Activated T-helper 17 cell treated with anti-CD3 and anti-CD28 coated beads, Interleukin-2, amount 50 U/mL, for 72 hours (primary cell): Measurements from ENCODE around the gene PLCD4. TPM values are rescaled to one million over a fixed set of nuclear protein-coding genes. Genes with fewer than 3 reads are reported as not detected.

Experiments
- ATAC-seq: fragments of 150-1000 bp; cut with Tn5 transposase; replicated peaks from 2 replicates; pipeline ENCODE4 v1.10.0; 2021; ENCODE audit warnings: mild to moderate bottlenecking, moderate library complexity
- H3K27ac Mint-ChIP-seq: one replicate; pipeline ENCODE4 v1.8.0; 2022; ENCODE audit warnings: mixed read lengths
- H3K27me3 Mint-ChIP-seq: one replicate; pipeline ENCODE4 v1.8.0; 2022; ENCODE audit warnings: mixed read lengths
- H3K36me3 Mint-ChIP-seq: one replicate; pipeline ENCODE4 v1.8.0; 2022; ENCODE audit warnings: low read depth, mild to moderate bottlenecking, mixed read lengths
- H3K4me1 Mint-ChIP-seq: one replicate; pipeline ENCODE4 v1.8.0; 2022; ENCODE audit warnings: mixed read lengths
- H3K4me3 Mint-ChIP-seq: one replicate; pipeline ENCODE4 v1.8.0; 2022; ENCODE audit warnings: mild to moderate bottlenecking, mixed read lengths
- H3K9me3 Mint-ChIP-seq: one replicate; pipeline ENCODE4 v1.8.0; 2022; ENCODE audit warnings: mixed read lengths
- total RNA-seq, 2 donors: library from RNA; stranded (reverse); gene quantifications; one replicate each; pipeline ENCODE4 v1.2.3, GENCODE V29; 2022

Gene PLCD4
- total RNA-seq, 2 donors from 2014 or later, result 0.37 to 0.52 TPM

- Mint-ChIP-seq H3K4me3 (no peak overlapping the region), H3K36me3 (peaks cover 92% of the 10 kb centered on the region)
These were observed 25.6 kb upstream of the PLCD4 start for GRCh38 chr2:218582076-218582475.

GRCh38 chr2:218583983-218584850, 23.5 kb upstream of the PLCD4 start:
- no peak for ATAC-seq
- no peaks in the 10 kb centered on the region for H3K27me3 Mint-ChIP-seq
- H3K36me3 Mint-ChIP-seq, result peaks cover 94% of the 10 kb centered on the region
- no peak overlapping the region for H3K4me3 Mint-ChIP-seq
- no peaks in the 10 kb centered on the region for H3K4me1 Mint-ChIP-seq
- H3K27ac Mint-ChIP-seq, result no peak overlapping the region
- H3K9me3 Mint-ChIP-seq, result no peaks in the 10 kb centered on the region

More at GRCh38 chr2:218582076-218582475, 25.6 kb upstream of the PLCD4 start:
- Mint-ChIP-seq H3K9me3 (no peaks in the 10 kb centered on the region), H3K27ac (peak overlapping the region; percentile 56), H3K27me3 (no peaks in the 10 kb centered on the region), H3K4me1 (peaks cover 9% of the 10 kb centered on the region)
- ATAC-seq, result peak; percentile 100

- H3K9me3 Mint-ChIP-seq, result no peaks in the 10 kb centered on the region
- H3K27ac Mint-ChIP-seq, result no peak overlapping the region
- H3K27me3 Mint-ChIP-seq, result no peaks in the 10 kb centered on the region
- no peak for ATAC-seq
- H3K36me3 Mint-ChIP-seq, result peaks cover 100% of the 10 kb centered on the region
- no peaks in the 10 kb centered on the region for H3K4me1 Mint-ChIP-seq
- no peak overlapping the region for H3K4me3 Mint-ChIP-seq
These were observed 22.2 kb upstream of the PLCD4 start for GRCh38 chr2:218585541-218585940.

- Mint-ChIP-seq H3K4me3 (no peak overlapping the region), H3K36me3 (no peaks in the 10 kb centered on the region), H3K27ac (no peak overlapping the region), H3K9me3 (no peaks in the 10 kb centered on the region), H3K4me1 (no peaks in the 10 kb centered on the region), H3K27me3 (peaks cover 19% of the 10 kb centered on the region)
- no peak for ATAC-seq
These were observed 2.3 kb upstream of the PLCD4 start for GRCh38 chr2:218605432-218605831.

- ATAC-seq, result no peak
- Mint-ChIP-seq H3K9me3 (no peaks in the 10 kb centered on the region), H3K4me1 (no peaks in the 10 kb centered on the region), H3K27me3 (no peaks in the 10 kb centered on the region), H3K4me3 (no peak overlapping the region), H3K36me3 (no peaks in the 10 kb centered on the region), H3K27ac (no peak overlapping the region)
These were observed 8.2 kb downstream of the PLCD4 start for GRCh38 chr2:218615868-218616315.

- H3K27me3 Mint-ChIP-seq, result no peaks in the 10 kb centered on the region
- H3K27ac Mint-ChIP-seq, result no peak overlapping the region
These were observed 10.6 kb downstream of the PLCD4 start for GRCh38 chr2:218618102-218618860.

GRCh38 chr2:218621007-218621406, 13.3 kb downstream of the PLCD4 start:
- H3K9me3 Mint-ChIP-seq, result no peaks in the 10 kb centered on the region
- no peak overlapping the region for H3K4me3 Mint-ChIP-seq
- H3K36me3 Mint-ChIP-seq, result no peaks in the 10 kb centered on the region
- no peaks in the 10 kb centered on the region for H3K4me1 Mint-ChIP-seq
- ATAC-seq, result no peak
- H3K27ac Mint-ChIP-seq, result no peak overlapping the region
- no peaks in the 10 kb centered on the region for H3K27me3 Mint-ChIP-seq

More at GRCh38 chr2:218618102-218618860, 10.6 kb downstream of the PLCD4 start:
- ATAC-seq, result no peak
- Mint-ChIP-seq H3K4me3 (no peak overlapping the region), H3K36me3 (no peaks in the 10 kb centered on the region), H3K4me1 (no peaks in the 10 kb centered on the region), H3K9me3 (no peaks in the 10 kb centered on the region)

- Mint-ChIP-seq H3K4me3 (no peak overlapping the region), H3K27me3 (no peaks in the 10 kb centered on the region), H3K27ac (no peak overlapping the region), H3K9me3 (no peaks in the 10 kb centered on the region), H3K4me1 (no peaks in the 10 kb centered on the region), H3K36me3 (no peaks in the 10 kb centered on the region)
- ATAC-seq, result no peak
These were observed 15.1 kb downstream of the PLCD4 start for GRCh38 chr2:218622606-218623365.

GRCh38 chr2:218623366-218623705, 15.6 kb downstream of the PLCD4 start:
- no peak overlapping the region for H3K27ac Mint-ChIP-seq
- ATAC-seq, result no peak
- no peaks in the 10 kb centered on the region for H3K9me3 Mint-ChIP-seq
- H3K36me3 Mint-ChIP-seq, result no peaks in the 10 kb centered on the region
- H3K4me1 Mint-ChIP-seq, result no peaks in the 10 kb centered on the region
- H3K4me3 Mint-ChIP-seq, result no peak overlapping the region
- H3K27me3 Mint-ChIP-seq, result no peaks in the 10 kb centered on the region

- Mint-ChIP-seq H3K4me1 (no peaks in the 10 kb centered on the region), H3K27me3 (no peaks in the 10 kb centered on the region), H3K27ac (no peak overlapping the region), H3K9me3 (no peaks in the 10 kb centered on the region), H3K36me3 (no peaks in the 10 kb centered on the region), H3K4me3 (no peak overlapping the region)
- ATAC-seq, result no peak
These were observed 18.7 kb downstream of the PLCD4 start for GRCh38 chr2:218626369-218626768.

- Mint-ChIP-seq H3K36me3 (no peaks in the 10 kb centered on the region), H3K4me3 (no peak overlapping the region), H3K27me3 (no peaks in the 10 kb centered on the region), H3K4me1 (no peaks in the 10 kb centered on the region), H3K9me3 (no peaks in the 10 kb centered on the region), H3K27ac (no peak overlapping the region)
- peak; percentile 59 for ATAC-seq
These were observed 20.2 kb downstream of the PLCD4 start for GRCh38 chr2:218627939-218628338.

GRCh38 chr2:218631837-218632236, 24.1 kb downstream of the PLCD4 start:
- Mint-ChIP-seq H3K36me3 (peaks cover 35% of the 10 kb centered on the region), H3K4me1 (no peaks in the 10 kb centered on the region), H3K27ac (no peak overlapping the region), H3K4me3 (no peak overlapping the region), H3K9me3 (no peaks in the 10 kb centered on the region), H3K27me3 (no peaks in the 10 kb centered on the region)
- ATAC-seq, result no peak

GRCh38 chr2:218635719-218636118, 28.0 kb downstream of the PLCD4 start:
- H3K27me3 Mint-ChIP-seq, result no peaks in the 10 kb centered on the region
- no peak overlapping the region for H3K27ac Mint-ChIP-seq
- H3K9me3 Mint-ChIP-seq, result no peaks in the 10 kb centered on the region
- H3K36me3 Mint-ChIP-seq, result peaks cover 73% of the 10 kb centered on the region
- H3K4me1 Mint-ChIP-seq, result no peaks in the 10 kb centered on the region
- H3K4me3 Mint-ChIP-seq, result no peak overlapping the region
- no peak for ATAC-seq

GRCh38 chr2:218638372-218638771, 30.7 kb downstream of the PLCD4 start:
- Mint-ChIP-seq H3K27ac (no peak overlapping the region), H3K9me3 (no peaks in the 10 kb centered on the region), H3K4me3 (no peak overlapping the region), H3K4me1 (no peaks in the 10 kb centered on the region), H3K36me3 (peaks cover 93% of the 10 kb centered on the region), H3K27me3 (no peaks in the 10 kb centered on the region)
- no peak for ATAC-seq
